Glomerular visceral epithelial cell (primary cell): ENCODE results near the gene PATL2.
A peak's percentile ranks its signal among the peaks of the same experiment; 100 is the strongest.
"Not testable (repeated sequence)": the region's sequence is repeated elsewhere in the genome, so short reads cannot be mapped to it uniquely, and the experiment has no call there.

Source experiments
- DNase-seq: peaks from one replicate; pipeline ENCODE4 v3.0.0-alpha.2; 2016; ENCODE audit errors: extremely low spot score

Gene PATL2

GRCh38 chr15:44711096-44711742, at the start of gene PATL2, which contains the start of gene B2M:
PATL2 (minus strand) TSS chr15:44711323; CDS start chr15:44676490, 34,833 bp downstream.
B2M (plus strand) TSS chr15:44711517; CDS start chr15:44711547, 30 bp downstream.
- peak; percentile 97 for DNase-seq

- DNase-seq, result no peak
Measured at GRCh38 chr15:44753345-44753744, 42.2 kb upstream of the PATL2 start.

GRCh38 chr15:44743454-44743853, 32.3 kb upstream of the PATL2 start:
- DNase-seq, result not testable (repeated sequence)

GRCh38 chr15:44739222-44739847, 28.2 kb upstream of the PATL2 start:
- not testable (repeated sequence) for DNase-seq

- peak; percentile 58 for DNase-seq
Measured at GRCh38 chr15:44738340-44738984, 27.3 kb upstream of the PATL2 start.

GRCh38 chr15:44736181-44736765, 25.1 kb upstream of the PATL2 start, which contains the start of gene TRIM69:
TRIM69 (plus strand) TSS chr15:44736528; CDS start chr15:44736705, 177 bp downstream.
- DNase-seq, result no peak

- DNase-seq, result no peak
Measured at GRCh38 chr15:44735482-44736180, 24.5 kb upstream of the PATL2 start.

GRCh38 chr15:44734839-44735481, 23.8 kb upstream of the PATL2 start:
- DNase-seq, result no peak

- DNase-seq, result no peak
Measured at GRCh38 chr15:44729408-44730127, 18.4 kb upstream of the PATL2 start.

- peak; percentile 99 for DNase-seq
Measured at GRCh38 chr15:44728576-44729407, 17.7 kb upstream of the PATL2 start.

GRCh38 chr15:44728232-44728575, 17.1 kb upstream of the PATL2 start:
- not testable (repeated sequence) for DNase-seq

GRCh38 chr15:44727485-44728231, 16.5 kb upstream of the PATL2 start:
- DNase-seq, result no peak

- peak; percentile 81 for DNase-seq
Measured at GRCh38 chr15:44726568-44727484, 15.7 kb upstream of the PATL2 start.

GRCh38 chr15:44726136-44726535, 15.0 kb upstream of the PATL2 start:
- no peak for DNase-seq

GRCh38 chr15:44722011-44722410, 10.9 kb upstream of the PATL2 start:
- DNase-seq, result no peak

- peak; percentile 23 for DNase-seq
Measured at GRCh38 chr15:44720460-44721176, 9.5 kb upstream of the PATL2 start.

GRCh38 chr15:44720000-44720435, 8.9 kb upstream of the PATL2 start:
- DNase-seq, result not testable (repeated sequence)
